ENCODE results near the gene R3HCC1L.
A peak's percentile ranks its signal among the peaks of the same experiment; 100 is the strongest.
"Not testable (repeated sequence)": the region's sequence is repeated elsewhere in the genome, so short reads cannot be mapped to it uniquely, and the experiment has no call there.

Gene R3HCC1L

DNA sequence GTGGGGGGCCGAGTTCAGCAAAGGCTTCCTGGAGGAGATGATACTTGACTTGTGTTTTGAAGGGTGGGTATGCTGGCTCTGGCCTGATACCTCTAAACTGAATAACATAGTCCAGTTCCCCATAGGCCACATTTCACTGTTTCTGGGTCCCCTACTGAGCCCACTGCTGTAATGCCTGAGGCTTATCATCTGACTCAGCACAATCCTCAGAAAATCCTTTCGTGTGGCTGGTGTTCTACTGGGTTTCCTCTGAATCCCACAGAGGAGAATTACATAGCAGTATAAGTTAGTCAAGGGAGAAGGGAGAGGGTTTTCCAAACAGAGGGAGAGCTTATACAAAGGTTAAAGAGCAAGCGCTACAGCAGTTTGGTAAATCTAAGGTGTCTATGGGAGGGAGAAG is 2.8 kb upstream of the R3HCC1L start:
- no peak for DNase-seq (ENCODE audit: low spot score)

- not testable (repeated sequence) for DNase-seq (ENCODE audit: low spot score)
These were observed 1.2 kb upstream of the R3HCC1L start for GRCh38 chr10:98133075-98133752.

DNA sequence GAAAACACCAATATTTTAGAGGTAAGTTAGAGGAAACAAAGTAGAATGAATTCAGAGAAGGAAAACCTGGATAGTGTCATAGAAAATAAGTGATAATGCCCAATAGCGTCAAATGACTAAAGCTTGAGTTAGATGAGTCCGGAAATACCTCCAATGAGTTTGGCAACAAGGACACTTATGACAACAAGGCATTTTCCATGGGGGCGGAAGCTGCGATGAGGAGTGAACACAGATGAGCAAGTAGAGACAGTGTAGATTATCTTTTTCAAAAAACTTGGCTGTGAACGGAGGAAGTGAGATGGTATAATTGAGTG is 383 bp upstream of the R3HCC1L start:
- no peak for DNase-seq (ENCODE audit: low spot score)

DNA sequence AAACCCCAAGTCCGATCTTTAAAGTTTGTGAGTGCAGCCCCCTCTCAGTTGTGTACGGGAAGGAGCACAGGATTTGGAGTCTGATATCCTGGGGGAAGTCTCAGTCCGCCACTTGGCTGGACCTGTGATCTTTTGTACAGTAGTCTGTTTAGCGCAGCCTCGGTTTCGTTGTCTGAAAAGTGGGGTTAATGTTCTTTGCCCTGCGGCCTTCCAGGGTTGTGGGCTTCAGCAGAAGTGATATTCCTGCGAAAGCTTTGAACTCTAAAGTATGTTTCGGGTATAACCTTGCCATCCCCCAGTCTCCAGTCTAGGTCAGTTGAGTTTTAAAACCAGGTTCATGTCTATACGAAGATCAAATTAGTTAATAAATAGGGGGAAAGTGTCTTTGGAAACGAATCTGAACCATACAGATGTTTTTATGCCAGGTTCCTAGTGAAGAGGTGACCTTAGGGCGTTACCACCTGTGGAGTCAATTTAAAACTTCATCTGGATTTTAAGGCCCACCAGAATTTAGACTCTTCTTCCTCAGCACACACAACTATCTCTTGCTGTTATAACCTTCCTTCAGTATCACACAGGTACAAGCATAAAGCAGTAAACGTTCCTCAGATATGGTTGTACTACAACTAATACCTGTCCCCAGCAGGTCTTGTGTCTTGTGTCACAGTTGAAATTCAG is 904 bp downstream of the R3HCC1L start:
- peak; percentile 10 for DNase-seq (ENCODE audit: low spot score)

DNA sequence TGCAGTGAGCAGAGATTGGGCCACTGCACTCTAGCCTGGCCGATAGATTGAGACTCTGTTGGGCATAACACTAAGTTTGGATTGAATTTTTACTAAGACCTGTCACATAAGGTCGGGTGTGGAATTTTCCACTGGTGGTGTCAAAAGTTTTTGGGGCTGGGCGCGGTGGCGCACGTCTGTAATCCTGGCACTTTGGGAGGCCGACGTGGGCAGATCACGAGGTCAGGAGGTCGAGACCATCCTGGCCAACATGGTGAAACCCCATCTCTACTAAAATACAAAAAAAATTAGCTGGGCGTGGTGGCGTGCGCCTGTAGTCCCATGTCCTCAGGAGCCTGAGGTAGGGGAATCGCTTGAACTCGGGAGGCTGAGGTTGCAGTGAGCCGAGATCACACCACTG is 2.3 kb downstream of the R3HCC1L start:
- DNase-seq (ENCODE audit: low spot score): not testable (repeated sequence)

GRCh38 chr10:98138031-98138430 is 3.6 kb downstream of the R3HCC1L start:
- no peak for DNase-seq (ENCODE audit: low spot score)

GRCh38 chr10:98139431-98139830 is 5.0 kb downstream of the R3HCC1L start:
- no peak for DNase-seq (ENCODE audit: low spot score)

DNA sequence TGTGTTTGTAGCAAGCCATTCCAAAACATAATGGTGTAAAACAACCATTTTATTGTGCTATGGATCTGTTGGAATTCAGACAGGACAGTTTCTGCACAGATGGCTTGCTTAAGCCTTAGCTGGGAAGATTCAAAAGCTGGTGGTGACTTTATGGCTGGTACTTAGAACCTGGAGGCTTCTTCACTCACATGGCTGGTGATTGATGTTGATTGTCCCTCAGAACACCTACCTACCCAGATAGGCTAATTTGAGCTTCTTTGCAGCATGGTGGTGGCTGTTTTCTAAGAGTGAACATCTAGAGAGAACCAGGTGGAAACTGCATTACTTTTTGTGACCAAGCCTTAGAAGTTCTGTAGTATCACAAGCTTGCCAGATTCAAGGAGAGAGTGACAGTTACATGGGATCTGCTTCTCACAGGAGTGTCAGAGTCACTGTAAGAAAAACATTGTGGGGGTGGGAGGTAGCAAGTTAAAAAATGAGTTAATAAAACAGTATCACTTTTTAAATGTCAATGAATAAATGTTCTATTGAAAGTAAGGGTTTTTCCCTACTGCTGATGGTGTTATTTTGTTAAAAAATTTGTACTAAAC is 7.1 kb downstream of the R3HCC1L start:
- no peak for DNase-seq (ENCODE audit: low spot score)

DNA sequence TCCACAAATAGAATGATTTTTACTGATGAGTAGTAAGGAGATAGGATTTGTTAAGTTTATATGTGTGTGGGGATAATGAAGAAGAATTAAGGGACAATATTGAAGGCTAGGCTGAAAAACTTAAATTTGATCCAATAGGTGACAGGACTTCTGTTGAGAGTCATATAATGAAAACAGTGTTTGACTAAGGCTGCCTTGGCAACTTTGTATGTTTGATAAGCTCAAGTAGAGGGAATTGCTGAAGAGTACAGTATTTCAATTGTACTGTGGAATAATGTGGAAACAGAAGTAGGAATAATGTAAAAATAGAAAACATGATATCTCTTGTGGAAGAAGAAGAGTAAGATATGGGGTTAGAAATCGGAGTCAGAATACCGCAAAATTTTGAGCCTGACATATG is 10.5 kb downstream of the R3HCC1L start:
- DNase-seq (ENCODE audit: low spot score): no peak

DNA sequence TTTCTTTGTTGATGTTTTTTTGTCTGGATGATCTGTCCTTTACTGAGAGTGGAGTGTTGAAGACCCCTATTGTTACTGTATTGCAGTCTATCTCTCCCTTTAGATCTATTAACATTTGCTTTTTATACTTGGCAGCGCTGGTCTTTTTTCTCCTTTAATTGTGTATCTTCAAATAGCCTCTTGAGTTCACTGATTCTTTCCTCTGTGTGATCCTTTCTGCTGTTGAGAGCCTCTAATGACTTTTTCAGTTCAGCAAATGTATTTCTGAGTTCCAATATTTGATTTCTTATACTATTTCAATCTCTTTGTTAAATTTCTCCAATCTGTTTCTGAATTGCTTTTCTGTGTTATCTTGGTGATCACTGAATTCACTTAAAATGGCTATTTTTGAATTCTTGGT is 15.4 kb downstream of the R3HCC1L start:
- DNase-seq (ENCODE audit: low spot score): no peak

GRCh38 chr10:98150544-98150943 is 16.1 kb downstream of the R3HCC1L start:
- DNase-seq (ENCODE audit: low spot score): no peak

DNA sequence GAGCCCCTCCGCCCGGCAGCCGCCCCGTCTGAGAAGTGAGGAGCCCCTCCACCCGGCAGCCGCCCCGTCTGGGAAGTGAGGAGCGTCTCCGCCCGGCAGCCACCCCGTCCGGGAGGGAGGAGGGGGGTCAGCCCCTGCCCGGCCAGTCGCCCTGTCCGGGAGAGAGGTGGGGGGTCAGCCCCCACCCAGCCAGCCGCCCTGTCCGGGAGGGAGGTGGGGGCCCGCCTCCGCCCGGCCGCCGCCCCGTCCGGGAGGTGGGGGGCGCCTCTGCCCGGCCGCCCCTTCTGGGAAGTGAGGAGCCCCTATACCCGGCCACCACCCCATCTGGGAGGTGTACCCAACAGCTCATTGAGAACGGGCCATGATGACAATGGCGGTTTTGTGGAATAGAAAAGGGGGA is 18.3 kb downstream of the R3HCC1L start:
- not testable (repeated sequence) for DNase-seq (ENCODE audit: low spot score)

- not testable (repeated sequence) for DNase-seq (ENCODE audit: low spot score)
These were observed 18.9 kb downstream of the R3HCC1L start for GRCh38 chr10:98153213-98153958.

DNA sequence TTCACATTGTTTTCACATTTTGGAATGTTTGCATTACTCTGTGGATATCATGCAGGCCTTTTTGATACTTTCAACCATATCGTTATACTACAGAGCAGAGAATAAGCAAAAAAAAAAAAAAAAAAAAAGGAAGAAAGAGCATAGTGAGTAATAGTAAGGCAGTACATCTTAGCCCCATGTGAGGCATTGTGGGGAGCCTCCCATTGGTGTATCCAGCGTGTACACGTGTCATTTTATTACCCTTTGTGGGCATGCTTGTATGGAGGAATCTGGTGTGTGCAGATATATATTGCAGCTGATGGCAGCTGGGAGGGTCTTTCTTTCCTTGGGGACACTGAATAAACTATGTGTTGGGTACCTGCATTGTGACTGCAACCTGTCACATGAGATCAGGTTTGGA is 19.6 kb downstream of the R3HCC1L start:
- no peak for DNase-seq (ENCODE audit: low spot score)

DNA sequence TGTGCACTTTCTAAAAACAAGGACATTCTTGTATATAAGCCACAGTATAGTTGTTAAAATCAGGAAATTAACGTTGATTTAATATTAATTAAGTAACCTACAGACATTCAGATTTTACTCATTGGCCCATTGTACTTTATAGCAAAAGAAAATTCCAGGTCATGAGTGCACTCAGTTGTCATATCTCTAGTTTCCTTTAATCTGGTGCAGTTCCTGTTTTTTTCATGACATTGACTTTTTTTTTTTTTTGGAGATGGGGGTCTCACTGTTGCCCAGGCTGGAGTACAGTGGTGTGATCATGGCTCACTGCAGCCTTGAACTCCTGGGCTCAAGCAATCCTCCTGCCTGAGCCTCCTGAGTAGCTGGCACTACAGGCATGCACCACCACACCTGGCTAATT is 24.1 kb downstream of the R3HCC1L start:
- DNase-seq (ENCODE audit: low spot score): no peak

DNA sequence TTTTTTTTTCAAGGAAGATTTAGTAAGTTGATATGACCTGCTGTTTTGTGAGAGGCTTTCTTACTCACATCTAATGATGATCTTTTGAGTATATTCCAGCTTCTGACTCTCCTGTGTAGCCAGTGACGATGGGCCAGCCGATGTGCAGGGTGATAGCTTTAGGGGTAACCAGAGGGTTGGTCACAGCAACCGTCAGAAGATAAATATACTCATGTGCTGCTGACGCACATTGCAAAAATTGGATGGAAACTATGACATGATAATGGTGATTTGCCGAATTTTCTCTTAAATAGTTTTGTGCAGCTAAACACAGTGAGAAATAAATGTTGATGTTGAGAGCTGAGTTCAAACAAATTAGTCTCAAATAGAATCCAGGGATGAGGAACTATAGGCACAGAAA is 29.5 kb downstream of the R3HCC1L start:
- DNase-seq (ENCODE audit: low spot score): no peak

- no peak for DNase-seq (ENCODE audit: low spot score)
These were observed 32.7 kb downstream of the R3HCC1L start for GRCh38 chr10:98167191-98167590.

GRCh38 chr10:98168147-98168546 is 33.7 kb downstream of the R3HCC1L start:
- no peak for DNase-seq (ENCODE audit: low spot score)

DNA sequence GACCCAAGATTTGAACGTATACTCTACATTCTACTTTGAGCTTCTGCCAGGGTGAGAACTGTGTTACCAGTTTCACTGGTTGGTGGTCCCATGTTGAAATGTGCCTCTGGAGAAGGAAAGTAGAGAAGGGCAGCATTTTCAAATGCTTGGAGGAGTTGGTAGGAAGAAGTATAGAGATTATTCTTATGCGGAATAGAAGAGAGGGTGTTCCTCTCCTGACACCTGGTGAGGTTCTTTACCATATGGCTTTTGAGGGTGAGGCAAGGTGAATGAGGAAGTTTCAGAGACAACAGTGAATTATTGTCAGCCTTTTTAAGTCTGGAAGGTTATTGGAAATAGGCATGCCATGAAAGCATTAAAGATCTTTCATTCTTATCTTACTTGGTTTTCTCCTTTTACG is 34.3 kb downstream of the R3HCC1L start:
- no peak for DNase-seq (ENCODE audit: low spot score)

GRCh38 chr10:98169379-98169778 is 34.9 kb downstream of the R3HCC1L start:
- no peak for DNase-seq (ENCODE audit: low spot score)

- peak; percentile 86 for DNase-seq (ENCODE audit: low spot score)
These were observed 36.0 kb downstream of the R3HCC1L start for GRCh38 chr10:98170249-98171117.

DNA sequence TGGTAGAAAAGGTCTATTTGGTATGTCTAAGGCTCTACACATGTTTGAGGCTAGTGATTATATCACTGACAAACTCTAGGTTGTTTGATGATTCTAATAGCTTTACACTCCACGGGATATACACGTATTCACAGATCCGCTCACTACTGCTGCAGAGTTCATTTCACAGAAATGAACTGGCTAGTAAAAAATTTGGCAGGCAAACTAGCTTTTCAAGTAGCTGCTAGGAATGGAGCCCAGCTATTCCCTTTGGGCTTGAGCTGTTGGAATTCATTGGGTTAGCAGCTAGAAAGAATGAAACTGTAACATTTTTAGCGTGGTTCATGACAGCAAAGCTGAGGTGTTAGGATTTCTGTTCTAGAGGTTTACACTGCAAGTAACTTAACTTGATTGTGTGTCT is 37.6 kb downstream of the R3HCC1L start:
- DNase-seq (ENCODE audit: low spot score): peak; percentile 69

Measured in cerebellar cortex (tissue), 1 donor.